ENCODE measurements around the gene CENPT.
A peak's percentile ranks its signal among the peaks of the same experiment; 100 is the strongest.

CENPT gene

GRCh38 chr16:67801241-67801640 lies 46.3 kb downstream of the CENPT start:
- no peaks in the 10 kb centered on the region for H3K27me3 ChIP-seq
- peaks cover 84% of the 10 kb centered on the region for H3K36me3 ChIP-seq
- TF ChIP-seq Cebpa-rat (IDR thresholded peaks at IDR 0.05): no peak
- H3K9ac ChIP-seq: no peak overlapping the region
- no peak overlapping the region for H3K4me3 ChIP-seq
- H3K27ac ChIP-seq: 0 out of 2 replicates have a peak overlapping the region, but pooled peaks have one; percentile 26
- no peaks in the 10 kb centered on the region for H3K9me3 ChIP-seq
- H4K20me1 ChIP-seq: peaks cover 71% of the 10 kb centered on the region
- H3K4me1 ChIP-seq: peaks cover 60% of the 10 kb centered on the region
- peak overlapping the region; percentile 85 for H3K4me2 ChIP-seq

DNA sequence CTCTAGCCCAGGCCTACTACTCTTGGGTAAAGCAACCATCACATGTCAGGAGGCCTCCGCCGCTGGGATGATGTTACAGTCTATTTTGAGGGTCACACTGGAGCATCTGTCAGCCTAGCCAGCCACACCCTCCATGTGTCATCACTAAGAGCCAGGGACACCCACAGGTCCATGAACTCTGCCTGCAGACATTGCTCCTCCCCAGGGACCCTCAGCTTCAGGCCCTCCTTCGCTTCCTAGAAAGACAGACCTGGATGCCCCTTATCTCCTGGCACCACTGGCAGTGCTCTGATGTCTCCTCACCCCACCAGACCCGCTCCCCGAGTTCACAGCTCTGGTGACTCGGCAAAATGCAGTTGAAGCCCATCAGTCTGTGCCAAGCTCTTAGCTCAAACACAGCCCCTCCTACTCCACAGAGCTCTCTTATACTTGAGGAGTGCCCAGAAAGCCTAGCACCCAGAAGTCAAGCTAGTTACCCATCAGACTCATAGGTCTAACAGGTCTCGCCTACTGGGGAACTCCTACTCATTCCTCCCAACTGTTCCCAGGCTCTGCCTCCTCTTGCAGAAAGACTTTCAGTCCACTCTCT lies 47.1 kb downstream of the CENPT start:
- peaks cover 88% of the 10 kb centered on the region for H3K36me3 ChIP-seq
- no peaks in the 10 kb centered on the region for H3K27me3 ChIP-seq
- 0 out of 2 replicates have a peak overlapping the region, but pooled peaks have one; percentile 18 for H3K27ac ChIP-seq
- H3K4me1 ChIP-seq: peaks cover 56% of the 10 kb centered on the region
- peak overlapping the region; percentile 85 for H3K4me2 ChIP-seq
- H3K9me3 ChIP-seq: no peaks in the 10 kb centered on the region
- H3K4me3 ChIP-seq: no peak overlapping the region
- peaks cover 69% of the 10 kb centered on the region for H4K20me1 ChIP-seq
- H3K9ac ChIP-seq: no peak overlapping the region
- TF ChIP-seq Cebpa-rat (IDR thresholded peaks at IDR 0.05): no peak

DNA sequence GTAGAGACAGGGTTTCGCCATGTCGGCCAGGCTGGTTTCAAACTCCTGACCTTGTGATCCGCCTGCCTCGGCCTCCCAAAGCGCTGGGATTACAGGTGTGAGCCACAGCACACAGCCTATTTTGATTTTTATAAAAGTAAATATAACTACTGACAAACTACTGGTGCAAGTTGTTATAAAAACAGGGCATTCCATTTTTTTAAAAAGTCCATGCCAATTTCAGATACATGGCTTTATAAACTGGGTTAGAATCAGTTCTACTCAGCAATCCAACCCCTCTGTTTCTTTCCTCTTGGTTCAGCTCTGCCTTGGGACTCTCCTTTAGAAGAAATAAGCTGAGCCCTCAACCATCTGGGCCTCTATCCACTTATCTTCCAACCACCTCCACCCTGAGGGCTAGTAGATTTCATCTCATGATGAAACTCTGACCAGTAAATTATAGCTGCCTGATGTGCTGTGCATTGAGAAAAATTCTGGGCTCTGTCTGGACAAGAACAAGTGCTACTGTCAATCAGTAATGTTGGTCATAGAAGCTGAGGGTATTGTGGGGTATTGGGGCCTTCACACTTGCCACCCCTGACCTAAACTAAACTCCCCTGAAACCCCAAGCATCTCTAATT lies 51.3 kb downstream of the CENPT start:
- no peak overlapping the region for H3K27ac ChIP-seq
- no peaks in the 10 kb centered on the region for H3K9me3 ChIP-seq
- peaks cover 73% of the 10 kb centered on the region for H3K36me3 ChIP-seq
- H3K4me2 ChIP-seq: no peak overlapping the region
- H3K4me3 ChIP-seq: no peak overlapping the region
- H3K4me1 ChIP-seq: peaks cover 20% of the 10 kb centered on the region
- TF ChIP-seq Cebpa-rat (IDR thresholded peaks at IDR 0.05): no peak
- H4K20me1 ChIP-seq: peaks cover 89% of the 10 kb centered on the region
- no peak overlapping the region for H3K9ac ChIP-seq
- no peaks in the 10 kb centered on the region for H3K27me3 ChIP-seq

- Histone ChIP-seq H3K4me3 (no peak overlapping the region), H3K9ac (no peak overlapping the region), H3K27ac (no peak overlapping the region), H3K27me3 (no peaks in the 10 kb centered on the region), H3K4me1 (peaks cover 8% of the 10 kb centered on the region), H4K20me1 (peaks cover 84% of the 10 kb centered on the region), H3K9me3 (no peaks in the 10 kb centered on the region), H3K36me3 (peaks cover 58% of the 10 kb centered on the region), H3K4me2 (no peak overlapping the region)
- no peak for TF ChIP-seq Cebpa-rat (IDR thresholded peaks at IDR 0.05)
Observed at GRCh38 chr16:67790071-67790470, 57.4 kb downstream of the CENPT start.

DNA sequence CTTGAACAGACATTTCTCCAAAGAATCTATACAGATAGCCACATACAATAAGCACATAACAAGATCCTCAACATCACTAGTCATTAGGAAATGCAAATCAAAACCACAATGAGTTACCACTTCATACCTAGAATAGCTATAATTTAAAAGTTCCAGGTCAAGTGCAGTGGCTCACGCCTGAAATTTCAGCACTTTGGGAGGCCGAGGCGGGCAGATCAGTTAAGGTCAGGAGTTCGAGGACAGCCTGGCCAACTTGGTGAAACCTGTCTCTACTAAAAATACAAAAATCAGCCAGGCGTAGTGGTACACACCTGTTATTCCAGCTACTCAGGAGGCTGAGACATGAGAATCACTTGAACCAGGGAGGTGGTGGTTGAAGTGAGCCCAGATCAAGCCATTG lies 61.0 kb downstream of the CENPT start:
- Histone ChIP-seq H3K36me3 (peaks cover 72% of the 10 kb centered on the region), H3K9ac (no peak overlapping the region), H3K4me1 (peaks cover 5% of the 10 kb centered on the region), H3K9me3 (peaks cover 5% of the 10 kb centered on the region; the same call in 1 of the 2 replicates), H4K20me1 (peaks cover 75% of the 10 kb centered on the region), H3K27ac (no peak overlapping the region), H3K4me3 (no peak overlapping the region), H3K4me2 (no peak overlapping the region), H3K27me3 (no peaks in the 10 kb centered on the region)
- no peak for TF ChIP-seq Cebpa-rat (IDR thresholded peaks at IDR 0.05)

GRCh38 chr16:67783353-67783725 lies 64.2 kb downstream of the CENPT start:
- peaks cover 13% of the 10 kb centered on the region; the same call in 1 of the 2 replicates for H3K4me1 ChIP-seq
- H3K9ac ChIP-seq: no peak overlapping the region
- H3K27ac ChIP-seq: no peak overlapping the region
- peaks cover 82% of the 10 kb centered on the region for H3K36me3 ChIP-seq
- H3K27me3 ChIP-seq: no peaks in the 10 kb centered on the region
- H3K9me3 ChIP-seq: peaks cover 5% of the 10 kb centered on the region; the same call in 1 of the 2 replicates
- H3K4me2 ChIP-seq: no peak overlapping the region
- H4K20me1 ChIP-seq: peaks cover 75% of the 10 kb centered on the region
- H3K4me3 ChIP-seq: no peak overlapping the region
- TF ChIP-seq Cebpa-rat (IDR thresholded peaks at IDR 0.05): no peak

GRCh38 chr16:67782567-67783352 lies 64.7 kb downstream of the CENPT start:
- Histone ChIP-seq H3K4me1 (peaks cover 13% of the 10 kb centered on the region; the same call in 1 of the 2 replicates), H3K27me3 (no peaks in the 10 kb centered on the region), H3K4me3 (no peak overlapping the region), H4K20me1 (peaks cover 75% of the 10 kb centered on the region), H3K4me2 (no peak overlapping the region), H3K9ac (no peak overlapping the region), H3K27ac (no peak overlapping the region), H3K9me3 (peaks cover 5% of the 10 kb centered on the region; the same call in 1 of the 2 replicates), H3K36me3 (peaks cover 81% of the 10 kb centered on the region)
- no peak for TF ChIP-seq Cebpa-rat (IDR thresholded peaks at IDR 0.05)

DNA sequence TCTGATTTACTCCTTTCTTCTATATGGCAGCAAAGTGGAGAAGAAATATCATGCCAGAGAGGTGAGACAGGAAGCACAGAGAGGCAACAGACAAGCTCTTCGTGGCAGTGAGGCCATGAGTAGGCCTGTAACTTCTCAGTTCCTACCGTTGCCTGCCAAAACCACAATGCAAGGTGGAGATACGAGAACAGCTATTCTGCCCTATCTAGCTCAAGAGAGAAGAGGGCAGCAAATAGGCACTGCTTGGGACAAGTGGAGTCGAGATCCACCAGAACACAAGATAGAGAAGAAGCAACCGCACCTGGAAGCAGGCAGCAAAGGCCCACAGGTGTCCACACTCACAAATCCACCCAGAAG lies 66.0 kb downstream of the CENPT start:
- Histone ChIP-seq H3K27ac (no peak overlapping the region), H4K20me1 (peaks cover 74% of the 10 kb centered on the region), H3K4me2 (no peak overlapping the region)

GRCh38 chr16:67780847-67781564 lies 66.5 kb downstream of the CENPT start:
- Histone ChIP-seq H3K27ac (no peak overlapping the region), H3K4me1 (peaks cover 13% of the 10 kb centered on the region; the same call in 1 of the 2 replicates), H3K9me3 (peaks cover 5% of the 10 kb centered on the region; the same call in 1 of the 2 replicates), H3K4me3 (no peak overlapping the region), H3K27me3 (no peaks in the 10 kb centered on the region), H3K4me2 (no peak overlapping the region), H3K9ac (no peak overlapping the region), H3K36me3 (peaks cover 69% of the 10 kb centered on the region), H4K20me1 (peaks cover 71% of the 10 kb centered on the region)
- TF ChIP-seq Cebpa-rat (IDR thresholded peaks at IDR 0.05): no peak

More for the DNA sequence above, 66.0 kb downstream of the CENPT start:
- H3K27me3 ChIP-seq: no peaks in the 10 kb centered on the region
- no peak overlapping the region for H3K4me3 ChIP-seq
- peaks cover 13% of the 10 kb centered on the region; the same call in 1 of the 2 replicates for H3K4me1 ChIP-seq
- no peak overlapping the region for H3K9ac ChIP-seq
- TF ChIP-seq Cebpa-rat (IDR thresholded peaks at IDR 0.05): no peak
- H3K9me3 ChIP-seq: peaks cover 5% of the 10 kb centered on the region; the same call in 1 of the 2 replicates
- H3K36me3 ChIP-seq: peaks cover 69% of the 10 kb centered on the region
